Measurements from ENCODE around the gene ABCA5.
A peak's percentile ranks its signal among the peaks of the same experiment; 100 is the strongest.

Gene ABCA5

GRCh38 chr17:69327060-69327831 lies at the start of gene ABCA5:
TSS of gene ABCA5 (minus strand) at chr17:69327133. CDS start at chr17:69314415, 12,718 bp downstream.
- peak; percentile 73 for DNase-seq (ENCODE audit: low read depth)

DNA sequence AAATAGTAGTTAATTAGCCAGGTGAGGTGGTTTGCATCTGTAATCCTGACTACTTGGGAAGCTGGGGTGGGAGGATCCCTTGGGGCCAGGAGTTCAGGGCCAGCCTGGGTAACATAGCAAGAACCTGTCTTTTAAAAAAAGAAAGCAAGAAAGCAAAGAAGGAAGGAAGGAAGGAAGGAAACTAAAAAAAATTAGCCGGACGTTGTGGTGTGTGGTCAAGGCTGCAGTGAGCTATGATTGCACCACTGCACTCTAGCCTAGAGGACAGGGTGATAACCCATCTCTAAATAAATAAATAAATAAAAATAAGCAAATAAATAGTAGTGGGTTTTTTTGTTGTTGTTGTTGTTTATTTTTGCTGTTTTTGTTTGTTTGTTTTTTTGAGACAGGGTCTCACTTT lies 48.3 kb upstream of the ABCA5 start:
- no peak for DNase-seq (ENCODE audit: low read depth)

GRCh38 chr17:69373069-69373468 lies 46.1 kb upstream of the ABCA5 start:
- DNase-seq (ENCODE audit: low read depth) = no peak

- no peak for DNase-seq (ENCODE audit: low read depth)
Measured at GRCh38 chr17:69367298-69367697, 40.4 kb upstream of the ABCA5 start.

- DNase-seq (ENCODE audit: low read depth) = no peak
Measured at GRCh38 chr17:69363488-69364210, 36.7 kb upstream of the ABCA5 start.

DNA sequence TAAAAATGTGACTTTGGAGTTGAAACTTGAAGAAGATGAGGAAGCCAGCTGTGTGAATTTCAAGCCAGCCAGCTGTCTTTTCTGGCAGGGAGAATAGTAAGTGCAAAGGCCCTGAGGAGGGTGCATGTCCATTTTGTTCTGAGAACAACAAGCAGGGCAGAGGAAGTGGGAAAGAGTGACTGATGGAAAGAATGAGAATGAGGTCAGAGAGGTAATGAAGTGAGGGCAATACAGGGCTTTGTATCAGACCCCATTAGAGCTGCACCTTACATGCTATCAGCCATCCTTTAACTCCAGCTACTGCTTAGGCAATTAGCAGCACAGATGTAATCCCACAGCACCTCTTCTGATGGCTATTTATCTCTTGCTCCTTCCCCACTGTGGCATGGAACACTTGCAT lies 34.2 kb upstream of the ABCA5 start:
- no peak for DNase-seq (ENCODE audit: low read depth)

- DNase-seq (ENCODE audit: low read depth) = no peak
Measured at GRCh38 chr17:69358688-69359596, 32.0 kb upstream of the ABCA5 start.

GRCh38 chr17:69357701-69358100 lies 30.8 kb upstream of the ABCA5 start:
- no peak for DNase-seq (ENCODE audit: low read depth)

- DNase-seq (ENCODE audit: low read depth) = no peak
Measured at GRCh38 chr17:69356625-69357024, 29.7 kb upstream of the ABCA5 start.

- no peak for DNase-seq (ENCODE audit: low read depth)
Measured at GRCh38 chr17:69350911-69351310, 24.0 kb upstream of the ABCA5 start.

DNA sequence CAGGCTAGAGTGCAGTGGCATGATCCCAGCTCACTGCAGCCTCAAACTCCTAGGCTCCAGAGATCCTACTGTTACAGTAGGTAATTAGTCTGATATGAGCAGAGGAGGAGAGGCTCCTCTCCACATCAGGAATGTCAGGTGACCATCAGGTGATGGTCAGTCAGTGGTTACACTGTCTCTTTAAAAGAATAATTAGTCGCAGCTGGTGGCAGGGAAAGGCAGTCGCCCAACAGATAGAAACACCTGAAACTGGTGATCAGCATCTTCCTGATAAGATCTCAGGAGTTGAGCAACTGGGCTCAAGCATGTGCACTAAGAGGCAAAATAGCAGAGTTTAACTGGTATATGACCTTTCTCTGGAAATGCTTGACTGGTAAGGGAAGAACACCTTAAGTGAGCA lies 21.5 kb upstream of the ABCA5 start:
- DNase-seq (ENCODE audit: low read depth) = no peak

GRCh38 chr17:69346766-69347165 lies 19.8 kb upstream of the ABCA5 start:
- DNase-seq (ENCODE audit: low read depth) = no peak

DNA sequence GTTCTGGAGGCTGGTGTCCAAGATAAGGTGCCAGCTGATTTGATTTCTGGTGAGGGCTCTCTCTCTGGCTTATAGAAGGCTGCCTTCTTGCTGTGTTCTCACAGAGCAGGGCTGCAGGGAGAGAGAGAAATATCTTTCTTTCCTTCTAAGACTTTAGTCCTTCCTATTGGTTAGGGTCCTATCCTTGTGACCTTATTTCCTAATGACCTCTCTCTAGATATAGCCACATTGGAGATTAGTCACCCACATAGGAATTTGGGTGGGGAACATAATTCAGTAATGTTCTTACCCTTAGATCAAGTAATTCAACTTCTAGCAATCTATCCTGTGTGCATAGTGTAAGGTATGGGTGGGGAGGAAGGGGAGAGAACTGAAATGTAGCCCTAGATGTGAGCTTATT lies 18.0 kb upstream of the ABCA5 start:
- DNase-seq (ENCODE audit: low read depth) = no peak

GRCh38 chr17:69342896-69343644 lies 16.1 kb upstream of the ABCA5 start:
- DNase-seq (ENCODE audit: low read depth) = no peak

GRCh38 chr17:69339937-69340336 lies 13.0 kb upstream of the ABCA5 start:
- no peak for DNase-seq (ENCODE audit: low read depth)

DNA sequence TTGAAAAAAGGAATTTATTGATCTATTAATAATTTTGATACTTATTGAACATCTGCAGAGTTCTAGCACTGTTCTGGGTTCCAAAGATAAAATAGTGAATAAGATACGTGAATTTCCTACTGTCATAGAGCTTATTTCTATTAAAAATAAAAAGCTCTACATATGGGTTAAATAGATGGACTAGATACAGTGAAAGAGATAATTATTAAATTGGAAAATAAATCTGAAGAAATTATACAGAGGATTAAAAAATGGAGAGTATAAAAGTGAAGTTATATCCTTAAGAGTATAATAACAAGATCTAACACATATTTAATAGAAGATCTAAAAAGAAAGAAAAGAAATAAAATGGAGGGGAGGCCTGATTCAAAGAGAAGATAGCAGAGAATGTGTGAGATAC lies 10.1 kb upstream of the ABCA5 start:
- DNase-seq (ENCODE audit: low read depth) = no peak

GRCh38 chr17:69336580-69336979 lies 9.6 kb upstream of the ABCA5 start:
- no peak for DNase-seq (ENCODE audit: low read depth)

- peak; percentile 11 for DNase-seq (ENCODE audit: low read depth)
Measured at GRCh38 chr17:69335058-69335457, 8.1 kb upstream of the ABCA5 start.

GRCh38 chr17:69333561-69333960 lies 6.6 kb upstream of the ABCA5 start:
- no peak for DNase-seq (ENCODE audit: low read depth)

GRCh38 chr17:69331756-69332155 lies 4.8 kb upstream of the ABCA5 start:
- no peak for DNase-seq (ENCODE audit: low read depth)

DNA sequence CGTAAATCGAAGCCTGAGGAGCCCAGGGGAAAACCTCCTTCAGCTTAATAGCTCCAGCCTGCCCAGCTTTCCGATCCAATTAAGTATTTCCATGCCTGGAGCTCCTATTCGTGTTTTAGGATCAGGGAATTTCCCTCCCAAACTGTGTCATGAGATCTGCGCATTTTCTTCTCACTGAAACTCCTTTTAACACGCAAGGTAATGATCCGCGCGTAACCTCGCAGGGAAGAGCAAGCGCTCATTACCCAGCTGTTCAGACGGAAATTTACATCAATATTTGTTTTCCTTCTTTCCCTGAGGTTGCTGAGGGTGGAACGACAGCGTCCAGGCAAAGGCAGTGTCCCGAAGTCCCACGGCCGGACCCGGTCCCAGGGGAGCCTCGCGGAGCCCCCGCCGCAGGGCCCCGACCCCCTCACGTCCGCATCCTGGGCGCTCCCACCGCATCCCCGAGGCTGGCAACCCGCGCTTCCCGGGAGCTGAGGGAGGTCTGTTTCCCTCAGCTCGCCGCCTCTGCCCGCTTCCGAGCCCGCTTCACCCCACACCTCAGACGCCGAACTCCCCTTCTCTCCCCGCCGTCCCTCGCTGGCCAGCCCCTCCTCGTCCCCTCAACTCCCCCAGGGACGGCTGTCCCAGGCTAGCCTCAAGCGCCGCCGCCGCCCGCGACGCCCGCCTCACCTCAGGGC lies 415 bp downstream of the ABCA5 start:
- DNase-seq (ENCODE audit: low read depth) = peak; percentile 7

All from GM04504 (cell line).